Measurements from ENCODE around the gene ITGB1BP2.

DNA sequence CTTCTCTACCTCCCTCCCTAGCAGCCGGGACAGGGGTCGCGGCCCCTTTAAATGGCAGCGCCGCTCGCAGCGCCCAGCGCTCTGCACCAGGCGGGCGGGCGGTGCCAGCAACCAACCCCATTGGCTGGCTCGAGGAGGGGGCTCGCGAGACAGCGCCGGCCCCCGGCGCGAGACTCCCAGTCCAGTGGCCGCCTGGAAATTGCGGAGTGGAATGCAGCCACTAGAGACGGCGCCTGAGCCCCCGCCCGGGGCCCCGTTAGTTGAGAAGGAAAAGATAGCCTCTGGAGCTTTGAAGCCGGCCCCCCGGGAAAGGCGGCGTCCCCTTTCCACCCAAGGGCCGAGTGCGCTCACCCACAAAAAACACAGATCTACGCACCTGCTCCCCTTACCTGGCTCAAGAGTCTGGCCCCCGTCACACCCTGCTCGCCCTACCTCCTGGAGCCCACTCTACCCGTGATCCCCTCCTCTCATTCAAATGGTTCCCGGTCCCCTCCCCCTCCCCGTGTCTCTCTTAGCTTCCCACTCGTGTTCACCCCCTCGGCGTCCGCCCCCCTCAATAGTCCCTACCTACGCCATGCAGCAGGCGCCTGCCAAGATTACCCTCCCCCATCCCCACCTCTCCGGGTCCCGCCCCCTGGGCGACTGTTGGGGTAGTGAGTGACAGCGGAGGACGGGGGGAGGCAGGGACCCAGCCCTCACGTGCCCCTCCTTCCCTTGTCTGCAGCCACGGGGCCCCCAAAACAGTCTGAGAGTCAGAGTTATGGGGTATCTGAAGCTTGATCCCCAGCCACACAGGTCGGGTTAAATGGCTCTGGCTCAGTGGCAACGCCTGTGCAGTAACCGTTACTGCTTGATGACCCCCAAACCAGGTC is 47.2 kb upstream of the ITGB1BP2 start, which contains the start of gene ZMYM3:
- TF ChIP-seq POLR2A (IDR thresholded peaks at IDR 0.05; ENCODE audit: low read depth, low read length) (0 out of 2 replicates have a peak, but pooled peaks have one; percentile 3), POLR2AphosphoS5 (IDR thresholded peaks at IDR 0.05; ENCODE audit: low read depth, low read length) (no peak), TAF1 (IDR thresholded peaks at IDR 0.05; ENCODE audit: low read depth, low read length) (no peak)
